DOHH2 (cell line): ENCODE results near the gene CTRB2.

ENCODE experiments used
- CTCF ChIP-seq: fragments of 200-600 bp; sonication (generic); IDR thresholded peaks from one replicate; pipeline ENCODE4 v1.5.1; 2014; ENCODE audit warnings: antibody characterized with exemption, mild to moderate bottlenecking, low read depth, low read length; ENCODE audit not compliant: poor library complexity, severe bottlenecking
- EZH2phosphoT487 ChIP-seq: fragments of 200-600 bp; sonication (generic); IDR thresholded peaks from 2 replicates; pipeline ENCODE4 v1.6.1; 2017; ENCODE audit warnings: borderline replicate concordance, mild to moderate bottlenecking, antibody characterized with exemption, low read length, moderate library complexity, mixed read lengths

- TF ChIP-seq CTCF = no peak
- TF ChIP-seq EZH2phosphoT487 = no peak
Observed at GRCh38 chr16:75222271-75222783, 15.4 kb upstream of the CTRB2 start.
